NOMO-1 (cell line): ENCODE results near the gene GULP1.
A peak's percentile ranks its signal among the peaks of the same experiment; 100 is the strongest.
"Not testable (repeated sequence)": the region's sequence is repeated elsewhere in the genome, so short reads cannot be mapped to it uniquely, and the experiment has no call there.

ENCODE experiments used
- DNase-seq, 2 experiments: peaks; one replicate each; lab custom pipeline; 2025; ENCODE audit not compliant: unreplicated experiment in 2 of 2; lab: John Stamatoyannopoulos, UW

Gene GULP1

GRCh38 chr2:188522517-188522916, 230.8 kb downstream of the GULP1 start:
- no peak for DNase-seq

GRCh38 chr2:188523919-188524318, 232.2 kb downstream of the GULP1 start:
- no peak for DNase-seq

- peak in 1 of 2 experiments; percentile 22 for DNase-seq
Observed at GRCh38 chr2:188524519-188525113, 232.9 kb downstream of the GULP1 start.

GRCh38 chr2:188526701-188527100, 235.0 kb downstream of the GULP1 start:
- no peak for DNase-seq

- DNase-seq = no peak
Observed at GRCh38 chr2:188527141-188527540, 235.5 kb downstream of the GULP1 start.

- no peak for DNase-seq
Observed at GRCh38 chr2:188527581-188527993, 235.9 kb downstream of the GULP1 start.

- DNase-seq = no peak
Observed at GRCh38 chr2:188529710-188530109, 238.0 kb downstream of the GULP1 start.

- no peak for DNase-seq
Observed at GRCh38 chr2:188534875-188535274, 243.2 kb downstream of the GULP1 start.

GRCh38 chr2:188551671-188552070, 260.0 kb downstream of the GULP1 start:
- no peak for DNase-seq

GRCh38 chr2:188557081-188557480, 265.4 kb downstream of the GULP1 start:
- DNase-seq = no peak

- not testable (repeated sequence) for DNase-seq
Observed at GRCh38 chr2:188559455-188559854, 267.8 kb downstream of the GULP1 start.

- no peak for DNase-seq
Observed at GRCh38 chr2:188561473-188561979, 269.9 kb downstream of the GULP1 start.

- DNase-seq = no peak
Observed at GRCh38 chr2:188569431-188570165, 277.9 kb downstream of the GULP1 start.

GRCh38 chr2:188570370-188570769, 278.7 kb downstream of the GULP1 start:
- no peak for DNase-seq

- DNase-seq = no peak
Observed at GRCh38 chr2:188571543-188572303, 280.0 kb downstream of the GULP1 start.

- DNase-seq = no peak
Observed at GRCh38 chr2:188572592-188572991, 280.9 kb downstream of the GULP1 start.

GRCh38 chr2:188573453-188573852, 281.8 kb downstream of the GULP1 start:
- DNase-seq = no peak

GRCh38 chr2:188576006-188576405, 284.3 kb downstream of the GULP1 start:
- no peak for DNase-seq

GRCh38 chr2:188576651-188577050, 285.0 kb downstream of the GULP1 start:
- DNase-seq = no peak

GRCh38 chr2:188577231-188577630, 285.6 kb downstream of the GULP1 start:
- no peak for DNase-seq

GRCh38 chr2:188580738-188581137, 289.1 kb downstream of the GULP1 start:
- DNase-seq = no peak

GRCh38 chr2:188582211-188582610, 290.5 kb downstream of the GULP1 start:
- DNase-seq = no peak
